ENCODE measurements around the gene PAXX.

The PAXX gene

GRCh38 chr9:137006116-137007003 lies 14.1 kb downstream of the PAXX start:
- DNase-seq, result no peak

- no peak for DNase-seq
Observed at GRCh38 chr9:137007108-137007815, 15.0 kb downstream of the PAXX start.

DNA sequence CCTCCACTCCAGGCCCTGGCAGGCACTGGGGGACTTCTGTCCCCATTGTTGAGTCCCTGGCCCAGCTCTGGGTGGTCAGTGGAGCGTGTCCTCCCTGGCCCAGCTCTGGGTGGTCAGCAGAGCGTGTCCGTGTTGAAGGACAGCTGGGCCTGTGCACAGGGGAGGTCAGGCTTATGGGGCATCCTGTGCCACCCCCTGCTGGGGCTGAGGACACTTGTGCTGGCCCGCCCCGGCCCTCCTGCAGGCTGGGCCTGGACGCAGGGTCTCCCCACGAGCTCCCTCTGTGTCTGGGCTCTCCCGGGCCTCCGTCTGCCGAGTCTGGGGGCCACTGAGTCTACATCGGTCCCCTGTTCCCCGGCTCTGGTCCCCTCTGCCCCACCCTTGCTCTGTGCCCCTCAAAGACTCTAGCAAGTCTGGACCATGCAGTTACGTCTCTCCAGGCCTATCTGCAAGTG lies 15.6 kb downstream of the PAXX start:
- DNase-seq, result no peak

DNA sequence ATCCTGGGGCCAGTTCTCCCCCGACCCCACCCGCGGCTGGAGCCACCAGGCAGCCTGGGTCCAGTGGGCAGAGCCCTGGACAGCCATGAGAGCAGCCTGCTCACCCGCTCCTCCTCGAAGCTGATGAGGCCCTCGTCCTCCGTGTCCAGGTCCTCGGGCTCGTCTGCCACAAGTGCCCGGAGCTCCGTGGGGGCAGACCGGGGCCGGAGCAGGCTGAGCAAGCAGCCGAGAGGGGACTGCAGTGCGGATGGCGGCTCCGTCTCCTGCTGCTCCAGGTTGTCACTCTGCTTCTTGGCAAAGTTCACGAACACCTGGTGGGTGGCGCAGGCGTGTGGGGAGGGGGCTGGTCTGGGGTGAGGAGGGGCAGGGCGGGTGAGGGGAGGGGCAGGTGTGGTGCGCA lies 16.1 kb downstream of the PAXX start:
- DNase-seq, result no peak

GRCh38 chr9:137009217-137009616 lies 17.0 kb downstream of the PAXX start:
- DNase-seq, result no peak

DNA sequence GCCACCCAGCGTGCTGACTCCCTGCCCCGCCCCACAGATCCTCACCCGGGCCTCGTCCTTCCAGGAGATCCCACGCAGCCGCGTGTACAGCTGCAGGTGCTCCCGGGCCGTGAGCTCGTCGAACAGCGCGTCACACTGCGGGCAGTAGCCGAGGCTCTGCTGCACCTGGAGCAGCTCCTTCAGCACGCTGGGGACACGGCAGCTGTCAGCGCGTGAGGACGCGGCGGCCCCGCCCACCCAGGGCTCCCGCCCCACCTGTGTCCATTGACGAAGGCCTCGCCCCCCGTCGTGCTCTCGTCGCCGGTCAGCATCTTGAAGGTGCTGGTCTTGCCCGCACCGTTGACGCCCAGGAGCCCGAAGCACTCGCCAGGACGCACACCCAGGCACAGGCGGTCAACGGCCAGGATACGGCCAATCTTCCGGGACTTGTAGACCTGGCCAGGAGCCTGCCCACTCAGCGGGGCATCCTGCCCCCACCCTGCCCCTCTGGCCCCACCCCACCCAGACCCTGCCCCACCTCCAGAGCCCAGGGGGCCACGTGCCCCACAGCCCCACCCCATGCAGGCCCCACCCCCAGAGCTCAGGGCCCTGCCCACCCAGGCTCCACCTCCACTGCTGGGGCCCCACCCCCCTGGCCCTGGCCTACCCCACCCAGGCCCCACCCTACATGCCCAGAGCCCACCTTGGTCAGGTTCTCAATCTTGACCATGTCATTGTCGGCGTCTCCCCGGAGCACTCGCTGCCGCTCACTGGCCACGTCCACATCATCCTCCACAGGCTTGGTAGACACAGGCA lies 17.9 kb downstream of the PAXX start:
- DNase-seq, result no peak

- DNase-seq, result no peak
Observed at GRCh38 chr9:137011156-137011555, 18.9 kb downstream of the PAXX start.

DNA sequence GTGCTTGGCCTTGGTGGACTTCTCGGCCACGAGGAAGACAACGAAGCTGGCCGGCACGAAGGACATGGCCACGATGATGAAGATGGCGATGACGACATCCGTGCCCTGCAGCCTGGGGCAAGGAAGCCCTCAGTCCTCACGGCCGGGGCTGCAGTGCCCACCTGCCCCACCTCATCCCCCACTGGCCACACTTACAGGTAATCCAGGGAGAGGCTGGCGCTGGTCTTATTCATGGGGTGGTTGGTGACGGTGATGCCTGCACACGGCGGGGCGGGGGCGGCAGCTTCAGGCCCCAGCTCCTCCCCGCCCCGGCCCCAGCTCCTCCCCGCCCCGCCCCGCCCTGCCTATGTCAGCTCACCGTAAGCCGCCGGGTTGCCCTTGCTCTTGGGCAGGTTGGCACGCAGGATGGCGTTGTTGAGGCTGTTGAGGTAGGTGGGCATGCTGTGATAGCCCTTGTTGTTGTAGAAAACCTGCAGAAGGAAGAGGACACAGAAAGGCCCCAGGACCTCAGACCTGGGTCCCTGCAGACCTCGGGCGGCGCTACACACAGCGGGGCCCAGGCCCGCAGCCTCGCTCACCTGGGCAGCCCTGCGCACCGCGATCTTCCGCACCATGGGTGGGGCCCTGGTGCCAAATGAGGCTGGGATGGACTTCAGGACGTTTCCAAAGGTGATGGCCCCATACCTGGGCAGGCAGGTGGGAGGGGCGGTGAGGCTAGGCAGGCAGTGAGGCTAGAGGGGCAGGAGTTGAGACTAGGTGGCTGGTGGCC lies 19.9 kb downstream of the PAXX start:
- no peak for DNase-seq

DNA sequence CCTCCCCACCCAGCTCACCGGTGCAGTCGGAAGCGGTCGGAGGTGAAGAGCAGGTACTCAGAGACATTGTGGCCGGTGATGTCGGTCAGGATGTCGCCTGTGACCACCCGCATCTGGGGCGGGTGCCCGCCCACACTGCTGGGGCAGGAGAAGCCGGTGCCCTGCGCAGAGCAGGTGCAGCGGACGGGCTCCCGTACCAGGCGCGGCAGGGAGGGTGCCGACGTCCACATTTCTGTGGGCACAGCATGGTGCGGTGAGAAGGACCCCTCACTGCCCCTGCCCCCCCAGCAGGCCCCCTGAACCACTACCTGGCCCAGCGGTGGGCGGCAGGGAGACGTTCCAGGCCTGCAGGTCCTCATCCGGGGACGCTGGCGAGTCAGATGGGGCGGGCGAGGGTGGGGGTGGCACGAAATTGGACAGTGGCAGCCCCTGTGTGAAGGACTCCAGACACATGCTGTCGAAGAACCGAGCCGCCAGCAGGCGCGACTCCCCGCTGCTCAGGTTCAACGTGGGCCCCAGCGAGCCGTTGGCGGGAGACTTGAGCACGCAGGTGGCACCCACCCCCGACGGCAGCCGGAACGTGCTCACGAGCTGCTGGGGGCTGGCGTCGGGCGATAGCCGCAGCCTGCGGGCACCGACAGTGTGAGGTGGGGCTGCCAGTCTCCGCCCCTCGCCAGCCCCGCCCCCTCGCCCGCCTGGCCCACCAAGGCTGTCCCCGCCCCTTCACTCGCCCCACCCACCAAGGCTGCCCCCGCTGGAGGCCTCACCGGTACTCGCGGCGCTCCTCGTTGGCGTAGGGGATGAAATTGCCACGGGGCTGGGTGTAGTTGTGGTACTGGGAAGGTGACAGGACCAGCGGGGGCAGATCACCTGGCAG lies 20.7 kb downstream of the PAXX start:
- no peak for DNase-seq

- no peak for DNase-seq
Observed at GRCh38 chr9:137013571-137013940, 21.3 kb downstream of the PAXX start.

DNA sequence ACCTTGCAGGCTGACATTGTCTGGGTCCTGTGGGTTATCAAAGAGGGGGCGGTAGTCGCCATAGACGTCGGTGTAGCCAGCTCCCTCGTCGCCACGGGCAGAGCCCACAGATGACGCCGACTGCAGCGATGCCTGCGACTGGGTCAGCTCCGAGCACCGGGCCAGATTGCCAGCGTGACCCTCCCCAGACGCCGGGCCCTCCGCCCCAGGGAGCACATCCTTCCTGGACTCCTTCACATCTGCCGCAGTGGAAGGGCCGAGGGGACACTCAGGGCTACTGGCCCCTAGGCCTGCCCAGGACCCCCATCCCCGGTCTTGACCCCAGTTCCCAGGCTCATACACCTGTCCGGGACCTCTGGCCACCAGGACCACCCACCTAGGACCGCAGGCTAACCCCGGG lies 21.9 kb downstream of the PAXX start:
- no peak for DNase-seq

- DNase-seq, result no peak
Observed at GRCh38 chr9:137014776-137015539, 22.7 kb downstream of the PAXX start.

DNA sequence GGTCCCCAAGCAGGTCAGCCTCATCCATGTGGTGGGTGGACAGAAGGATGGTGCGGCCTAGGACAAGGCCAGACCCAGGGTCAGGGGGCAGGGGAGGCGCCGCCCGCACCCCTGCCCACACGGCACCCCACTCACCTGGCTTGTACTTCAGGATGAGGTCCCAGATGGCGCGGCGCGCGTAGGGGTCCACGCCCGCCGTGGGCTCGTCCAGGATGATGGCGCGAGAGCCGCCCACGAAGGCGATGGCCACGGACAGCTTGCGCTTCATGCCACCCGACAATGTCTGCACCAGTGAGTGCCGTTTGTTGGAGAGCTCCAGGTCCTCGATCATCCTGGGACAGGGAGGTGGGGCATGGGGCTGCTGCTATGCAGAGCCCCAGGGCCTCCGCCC lies 23.3 kb downstream of the PAXX start:
- DNase-seq, result no peak

- DNase-seq, result no peak
Observed at GRCh38 chr9:137015976-137016375, 23.8 kb downstream of the PAXX start.

DNA sequence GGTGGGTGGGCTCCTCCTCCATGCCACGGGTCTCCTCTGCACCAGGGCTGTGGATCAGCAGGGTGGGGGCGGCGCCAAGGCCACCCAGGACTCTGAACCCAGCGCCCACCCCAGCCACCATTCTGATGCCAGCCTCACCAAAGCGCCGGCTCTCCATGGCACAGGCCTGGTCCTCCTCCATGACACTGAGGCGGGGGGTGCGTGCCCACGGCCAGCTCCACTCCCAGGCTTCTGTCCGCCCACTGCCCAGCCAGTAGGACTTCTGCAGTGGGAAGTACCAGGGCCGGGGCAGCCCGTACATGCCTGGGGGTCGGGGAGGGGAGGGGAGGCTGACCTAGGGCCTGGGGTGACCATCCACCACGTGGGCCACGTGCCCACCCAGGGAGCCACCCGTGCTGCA lies 24.2 kb downstream of the PAXX start:
- no peak for DNase-seq

- DNase-seq, result no peak
Observed at GRCh38 chr9:137017071-137017470, 24.8 kb downstream of the PAXX start.

GRCh38 chr9:137017791-137018497 lies 25.7 kb downstream of the PAXX start:
- no peak for DNase-seq

DNA sequence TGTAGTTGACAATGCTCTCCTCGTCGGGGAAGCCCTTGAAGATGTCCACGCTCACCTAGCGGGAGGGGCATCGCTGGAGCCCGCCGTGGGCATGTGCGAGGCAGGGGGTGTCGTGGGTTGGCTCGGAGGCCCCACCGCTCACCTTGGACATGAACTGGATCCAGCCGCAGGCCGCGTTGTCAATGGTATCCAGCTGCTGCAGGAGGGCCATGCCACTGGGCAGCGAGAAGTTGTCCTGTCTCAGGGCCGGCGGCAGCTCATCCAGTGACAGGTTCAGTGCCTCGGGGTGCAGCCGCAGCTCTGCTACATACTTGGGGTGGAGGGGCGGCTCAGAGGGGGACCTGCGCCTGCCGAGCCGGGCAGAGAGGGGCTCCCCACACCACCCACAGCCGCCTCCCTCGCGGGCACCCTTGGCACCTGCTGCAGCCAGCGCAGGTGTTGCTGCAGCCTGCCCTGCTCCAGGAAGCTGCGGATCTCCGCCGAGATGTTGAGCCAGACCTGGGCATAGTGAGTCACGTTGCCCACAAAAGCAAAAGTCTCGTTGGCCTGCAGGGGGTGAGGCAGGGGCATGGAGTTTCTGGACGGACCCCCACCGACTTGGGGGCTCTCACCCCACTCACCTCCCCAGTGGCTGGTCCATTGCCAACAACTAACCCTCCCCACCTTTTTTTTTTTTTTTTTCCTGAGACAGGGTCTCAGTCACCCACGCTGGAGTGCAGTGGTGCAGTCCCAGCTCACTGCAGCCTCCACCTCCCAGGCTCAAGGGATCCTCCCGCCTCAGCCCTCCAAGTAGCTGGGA lies 26.7 kb downstream of the PAXX start:
- no peak for DNase-seq

All from activated T-cell treated with anti-CD3 and anti-CD28 coated beads for 4 hours (primary cell).